Stimulated activated CD4-positive, alpha-beta T cell treated with anti-CD3 and anti-CD28 coated beads, Interleukin-4, amount 100 ng/mL, for 48 hours (primary cell): Measurements from ENCODE around the gene FAM168A.

Source experiments
- DNase-seq, 2 donors: peaks; one replicate each; pipeline ENCODE4 v3.0.0-alpha.2; 2020; ENCODE audit warnings: low read depth in 2 of 2

Gene FAM168A, protein sequence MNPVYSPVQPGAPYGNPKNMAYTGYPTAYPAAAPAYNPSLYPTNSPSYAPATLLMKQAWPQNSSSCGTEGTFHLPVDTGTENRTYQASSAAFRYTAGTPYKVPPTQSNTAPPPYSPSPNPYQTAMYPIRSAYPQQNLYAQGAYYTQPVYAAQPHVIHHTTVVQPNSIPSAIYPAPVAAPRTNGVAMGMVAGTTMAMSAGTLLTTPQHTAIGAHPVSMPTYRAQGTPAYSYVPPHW

DNA sequence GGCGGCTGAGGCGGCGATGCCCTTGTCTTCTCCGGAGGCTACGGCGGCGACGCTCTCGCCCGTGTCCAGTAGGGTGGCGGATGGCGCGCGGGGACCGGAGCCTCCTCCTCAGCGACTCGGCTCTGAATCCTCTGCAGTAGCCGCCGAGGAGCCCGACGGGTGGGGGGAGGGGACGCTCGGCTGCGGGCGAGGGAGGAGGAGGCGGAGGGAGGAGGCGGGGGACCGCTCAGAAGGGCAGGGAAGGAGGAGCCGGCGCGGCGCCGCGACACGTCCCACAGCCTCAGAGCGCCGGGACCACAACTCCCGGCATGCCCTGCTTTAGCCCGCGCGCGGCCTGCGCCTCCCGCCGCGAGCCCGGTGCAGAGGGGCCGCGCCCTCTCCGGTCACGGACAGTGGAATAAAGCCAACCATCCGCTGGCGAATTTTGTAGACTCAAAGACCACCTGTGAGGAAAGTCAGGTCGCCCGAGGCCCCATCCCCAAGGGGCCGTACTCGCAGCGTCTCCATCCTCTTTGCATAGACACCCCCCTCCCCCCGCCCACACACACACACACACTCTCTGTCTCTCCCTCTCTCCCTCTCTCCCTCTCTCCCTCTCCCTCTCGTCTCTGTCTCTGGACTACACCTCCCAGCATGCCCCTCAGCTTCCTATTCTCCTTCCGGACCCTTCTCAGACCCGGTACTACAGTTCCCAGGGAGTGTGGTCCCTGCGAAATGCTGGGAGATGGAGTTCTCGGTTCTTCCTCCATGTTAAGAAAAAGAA lies at the start of gene FAM168A:
Gene FAM168A (minus strand): TSS at position 157 of the 763 bp plus-strand sequence. CDS start 129,638 bp downstream, outside the sequence.
- DNase-seq: peak; percentile 86 to 92

- peak; percentile 81 to 91 for DNase-seq
Observed at GRCh38 chr11:73647459-73648100, 49.7 kb upstream of the FAM168A start.

DNA sequence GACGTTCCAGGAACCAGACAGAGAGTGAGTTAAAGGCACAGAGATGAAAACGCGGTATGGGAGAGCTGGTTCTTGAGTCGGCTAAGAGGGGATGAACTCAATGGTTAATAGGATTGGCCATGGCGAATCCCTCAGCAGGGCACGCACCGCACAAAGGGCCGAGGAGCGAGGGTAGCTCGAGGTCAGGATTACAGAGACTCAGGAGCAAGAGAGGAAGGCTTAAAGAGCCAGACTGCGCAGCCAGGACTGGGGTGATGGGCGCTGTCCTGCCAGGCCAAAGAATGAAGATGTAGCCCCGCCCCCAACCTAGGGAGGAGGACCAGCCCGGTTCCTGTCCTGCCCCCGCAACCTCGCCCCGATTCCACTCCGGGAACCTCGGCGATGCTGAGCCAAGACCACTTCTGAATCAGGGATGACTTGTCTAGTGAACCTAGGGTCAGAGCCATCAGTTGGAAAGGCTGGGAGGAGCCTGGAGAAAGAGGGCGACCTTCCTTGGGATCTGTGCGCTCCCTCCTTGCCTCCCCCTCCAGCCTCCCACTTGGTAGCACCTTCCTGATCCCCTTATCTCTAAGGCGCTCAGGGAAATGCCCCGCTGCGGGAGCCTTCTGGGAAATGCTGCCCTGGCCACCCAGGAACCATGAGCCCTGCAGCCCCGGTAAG lies 48.2 kb upstream of the FAM168A start, which contains the start of gene PLEKHB1:
Gene PLEKHB1 (plus strand): TSS at position 610 of the 660 bp plus-strand sequence. CDS start 28 bp downstream, at position 638.
- DNase-seq: no peak

DNA sequence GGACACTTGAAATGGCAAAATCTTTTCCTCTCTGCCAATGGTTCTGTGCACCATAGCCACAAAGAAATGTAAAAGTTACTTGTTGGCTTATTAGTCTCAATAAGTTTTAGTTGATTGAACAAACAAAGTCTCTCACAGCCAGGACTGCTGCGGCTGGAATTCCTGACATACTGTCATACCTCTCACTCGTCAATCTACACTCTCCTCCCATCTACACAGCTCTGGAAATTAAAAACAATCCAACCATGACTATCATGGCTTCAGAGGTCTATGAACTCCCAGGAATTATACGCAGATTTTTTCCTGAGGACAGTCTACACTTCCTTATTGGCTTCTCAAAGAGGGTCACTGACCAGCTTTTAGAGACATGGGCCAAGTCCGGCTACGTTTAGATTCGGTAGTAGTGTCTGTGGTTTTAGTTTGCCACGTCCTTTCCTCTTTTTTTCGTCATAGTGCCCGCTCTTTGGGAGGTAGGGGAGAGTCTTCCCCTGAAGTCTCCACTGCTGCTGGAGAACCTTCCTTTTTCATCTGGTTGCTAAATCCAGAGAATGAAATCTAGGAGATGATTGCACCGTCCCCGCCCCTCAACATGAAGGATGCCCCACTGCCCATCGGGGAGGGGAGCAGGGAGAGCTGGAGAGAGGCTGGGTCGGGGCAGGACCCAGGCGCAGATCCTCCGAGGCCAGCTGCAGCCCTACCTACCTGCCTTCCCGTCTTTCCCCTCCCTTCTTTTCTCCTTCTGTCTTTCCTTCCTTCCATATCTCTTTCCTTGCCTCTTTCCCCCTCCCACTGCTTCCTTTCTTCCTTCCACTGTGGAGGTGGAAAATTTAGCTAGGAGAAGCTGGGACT lies 47.4 kb upstream of the FAM168A start:
- no peak for DNase-seq

GRCh38 chr11:73641668-73642067 lies 43.8 kb upstream of the FAM168A start:
- DNase-seq: no peak

GRCh38 chr11:73640592-73640991 lies 42.7 kb upstream of the FAM168A start:
- no peak for DNase-seq

DNA sequence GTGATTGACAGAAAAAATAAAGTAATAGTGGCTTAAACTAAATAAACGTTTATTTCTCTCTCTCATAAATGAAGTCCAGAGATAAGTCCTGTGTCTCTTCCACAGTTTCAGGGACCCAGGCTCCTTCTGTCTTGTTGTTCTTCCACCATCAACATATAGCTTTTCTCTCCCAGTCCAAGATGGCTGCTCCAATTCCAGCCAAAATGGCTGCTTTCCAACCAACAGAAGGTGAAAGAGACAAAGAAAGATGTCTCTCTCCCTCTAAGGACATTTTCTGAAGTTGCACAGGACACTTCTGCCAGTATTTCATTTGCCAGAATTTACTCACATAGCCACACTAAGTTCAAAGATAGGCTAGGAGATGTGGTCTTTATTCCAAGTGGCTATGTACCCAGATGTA lies 39.1 kb upstream of the FAM168A start:
- no peak for DNase-seq

DNA sequence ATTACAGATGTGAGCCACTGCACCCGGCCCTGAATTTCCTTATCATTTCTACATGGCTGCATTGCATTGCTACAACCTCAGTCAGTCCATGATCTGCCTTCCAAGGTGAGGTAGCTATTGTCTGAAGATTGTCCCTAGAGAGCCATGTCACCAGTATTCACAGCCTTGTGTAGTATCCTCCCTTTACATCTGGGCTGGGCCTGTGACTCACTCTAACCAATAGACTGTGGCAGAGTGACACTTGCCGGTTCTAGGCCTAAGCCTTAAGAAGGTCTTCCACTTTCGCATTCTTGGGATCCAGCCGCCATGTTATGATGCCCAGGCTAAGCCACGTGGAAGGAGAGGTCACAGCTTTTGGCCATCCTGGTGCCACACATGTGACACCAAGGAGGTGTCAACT lies 38.3 kb upstream of the FAM168A start:
- no peak for DNase-seq

DNA sequence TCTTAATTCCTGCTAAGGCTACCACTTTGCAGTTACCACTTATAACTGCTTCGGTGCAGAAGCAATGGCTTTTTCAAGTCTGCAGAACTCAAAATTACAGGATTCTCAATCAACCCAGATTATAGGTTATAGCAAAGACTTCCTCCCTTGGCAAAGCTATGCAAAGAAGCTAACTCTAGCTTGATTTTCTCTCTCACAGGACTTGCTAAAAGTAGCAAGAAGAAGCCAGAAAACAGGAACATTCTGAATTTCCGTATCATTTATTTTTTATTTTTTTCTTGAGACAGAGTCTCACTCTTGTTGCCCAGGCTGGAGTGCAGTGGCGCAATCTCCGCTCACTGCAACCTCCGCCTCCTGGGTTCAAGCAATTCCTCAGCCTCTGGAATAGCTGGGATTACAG lies 37.8 kb upstream of the FAM168A start:
- no peak for DNase-seq

GRCh38 chr11:73633999-73634398 lies 36.1 kb upstream of the FAM168A start:
- no peak for DNase-seq

- no peak for DNase-seq
Observed at GRCh38 chr11:73632996-73633395, 35.1 kb upstream of the FAM168A start.

DNA sequence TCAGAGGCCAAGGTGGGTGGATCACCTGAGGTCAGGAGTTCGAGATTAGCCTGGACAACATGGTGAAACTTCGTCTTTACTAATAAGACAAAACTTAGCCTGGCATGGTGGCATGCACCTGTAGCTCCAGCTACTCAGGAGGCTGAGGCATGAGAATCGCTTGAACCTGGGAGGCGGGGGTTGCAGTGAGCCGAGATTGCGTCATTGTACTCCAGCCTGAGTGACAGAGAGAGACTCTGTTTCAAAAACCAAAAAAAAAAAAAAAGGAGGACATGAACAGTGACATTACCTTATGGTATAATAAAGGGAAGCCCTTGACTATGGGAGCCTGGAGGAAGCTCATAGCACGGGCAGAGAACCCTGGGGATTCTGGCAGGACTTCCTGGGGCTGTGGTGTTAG lies 32.0 kb upstream of the FAM168A start:
- DNase-seq: no peak

DNA sequence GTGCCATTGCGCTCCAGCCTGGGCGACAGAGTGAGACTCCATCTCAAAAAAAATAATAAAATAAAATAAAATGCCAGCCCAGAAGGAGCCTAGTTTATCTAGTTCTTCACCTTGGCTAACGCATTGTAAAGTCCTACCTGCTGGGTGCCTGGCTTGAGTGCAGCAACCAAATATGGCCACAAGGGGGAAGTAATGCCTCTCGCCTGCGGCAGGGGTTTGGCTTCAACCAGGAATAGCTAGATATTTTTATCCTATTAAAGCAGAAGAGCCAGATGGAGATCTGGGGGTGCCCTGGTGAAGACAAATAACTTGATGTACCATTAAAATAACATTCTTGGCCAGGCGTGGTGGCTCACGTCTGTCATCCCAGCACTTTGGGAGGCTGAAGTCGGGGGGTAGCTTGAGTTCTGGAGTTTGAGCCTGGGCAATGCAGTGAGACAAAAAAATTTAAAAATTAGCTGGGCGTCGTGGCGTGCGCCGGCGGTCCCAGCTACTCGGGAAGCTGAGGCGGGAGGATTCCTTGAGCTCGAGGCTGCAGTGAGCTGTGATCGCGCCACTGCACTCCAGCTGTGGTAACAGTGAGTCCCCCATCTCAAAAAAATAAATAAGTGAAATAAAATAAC lies 27.9 kb upstream of the FAM168A start:
- peak; percentile 55 to 56 for DNase-seq

DNA sequence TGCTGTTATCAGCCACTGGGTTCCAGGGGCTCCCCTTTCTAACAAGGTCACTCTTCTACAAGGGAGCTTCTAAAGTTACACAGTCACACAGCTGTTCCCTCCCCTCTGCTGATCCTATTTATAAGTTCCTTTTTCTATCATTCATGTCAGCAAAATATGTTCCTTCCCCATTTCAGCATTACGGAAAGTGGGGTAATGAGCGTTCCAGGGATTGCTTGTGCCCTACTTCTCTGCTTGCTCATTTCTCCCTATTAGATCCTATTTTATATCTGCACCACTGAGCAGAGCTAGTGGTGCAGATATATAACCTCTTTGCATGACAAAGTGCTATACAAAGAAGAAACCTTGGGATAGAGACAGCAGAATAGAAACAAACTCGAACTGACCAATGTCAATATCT lies 25.8 kb upstream of the FAM168A start:
- DNase-seq: no peak

- DNase-seq: no peak
Observed at GRCh38 chr11:73622926-73623593, 25.1 kb upstream of the FAM168A start.

DNA sequence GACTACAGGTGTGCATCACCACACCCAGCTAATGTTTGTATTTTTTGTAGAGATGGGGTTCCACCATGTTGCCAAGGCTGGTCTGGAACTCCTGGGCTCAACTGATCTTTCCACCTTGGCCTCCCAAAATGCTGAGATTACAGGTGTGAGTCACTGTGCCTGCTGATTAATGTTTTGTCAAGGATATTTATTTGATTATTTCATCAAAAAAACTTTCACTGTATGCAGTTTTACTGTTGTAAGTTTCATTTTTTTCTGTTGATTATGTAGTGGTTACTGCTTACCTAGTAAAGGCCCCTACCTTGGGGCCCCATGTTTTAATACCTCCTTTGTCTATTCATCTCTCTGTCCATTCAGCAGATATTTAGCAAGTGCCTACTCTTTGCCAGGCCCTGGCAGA lies 16.7 kb upstream of the FAM168A start:
- DNase-seq: no peak

DNA sequence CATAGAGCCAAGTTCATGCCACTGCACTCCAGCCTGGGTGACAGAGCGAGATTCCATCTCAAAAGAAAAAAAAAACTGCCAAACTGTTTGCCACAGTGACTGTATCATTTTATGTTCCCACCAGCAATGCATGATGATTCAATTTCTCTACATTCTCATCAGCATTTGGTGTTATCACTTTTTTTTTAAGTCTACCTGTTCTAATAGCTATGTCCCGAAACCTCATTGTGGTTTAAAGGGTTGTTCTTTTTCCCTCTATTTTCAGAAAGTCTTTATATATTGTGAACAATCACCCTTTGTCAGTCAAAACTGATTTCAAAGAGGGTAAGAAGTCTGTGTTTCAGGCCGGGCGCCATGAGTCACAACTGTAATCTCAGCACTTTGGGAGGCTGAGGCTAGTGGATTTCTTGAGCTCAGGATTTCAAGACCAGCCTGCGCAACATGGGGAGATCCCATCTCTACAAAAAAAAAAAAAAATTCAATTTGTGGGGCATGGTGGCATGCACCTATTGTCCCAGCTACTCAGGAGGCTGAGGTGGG lies 14.8 kb upstream of the FAM168A start:
- no peak for DNase-seq

DNA sequence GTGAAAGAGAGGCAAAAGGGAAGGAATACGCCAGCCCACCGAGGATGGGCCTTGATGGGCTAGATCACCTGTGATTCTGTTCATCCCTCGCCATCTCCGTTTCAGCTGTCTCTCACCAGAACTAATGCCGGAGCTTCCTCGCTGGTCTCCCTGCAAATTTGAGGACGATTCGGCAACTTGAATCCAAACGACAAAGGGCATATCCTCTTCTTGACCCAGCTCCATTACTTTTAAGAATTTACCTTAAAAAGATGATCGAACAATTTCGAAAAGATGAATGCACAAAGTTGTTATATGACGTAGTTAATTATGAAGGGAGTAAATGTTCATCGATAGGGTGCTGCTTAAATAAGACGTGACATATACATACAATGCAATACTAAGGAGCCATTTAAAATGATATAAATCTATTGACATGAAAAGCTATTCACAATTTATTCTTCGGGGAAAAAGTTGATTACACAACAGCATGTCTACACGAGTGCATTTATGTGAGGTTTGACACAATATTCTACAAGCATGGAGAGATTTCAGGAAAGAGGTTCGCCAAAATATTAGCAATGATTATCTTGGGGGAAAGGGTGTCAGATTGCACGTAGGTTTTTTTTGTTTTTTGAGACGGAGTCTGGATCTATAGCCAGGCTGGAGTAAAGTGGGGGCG lies 937 bp upstream of the FAM168A start:
- DNase-seq: no peak

GRCh38 chr11:73597336-73597955 lies 466 bp downstream of the FAM168A start:
- DNase-seq: no peak
